Stimulated activated CD4-positive, alpha-beta T cell treated with anti-CD3 and anti-CD28 coated beads, Interleukin-12 subunit alpha, Interleukin-12 subunit beta, amount 100 ng/mL, for 48 hours (primary cell): ENCODE data around the gene PRKCH.

Experiments used
- DNase-seq, 3 donors: peaks; one replicate each; pipeline ENCODE4 v3.0.0-alpha.2; 2020; ENCODE audit warnings: low read depth in 2 of 3, low spot score in 1 of 3

The PRKCH gene

DNA sequence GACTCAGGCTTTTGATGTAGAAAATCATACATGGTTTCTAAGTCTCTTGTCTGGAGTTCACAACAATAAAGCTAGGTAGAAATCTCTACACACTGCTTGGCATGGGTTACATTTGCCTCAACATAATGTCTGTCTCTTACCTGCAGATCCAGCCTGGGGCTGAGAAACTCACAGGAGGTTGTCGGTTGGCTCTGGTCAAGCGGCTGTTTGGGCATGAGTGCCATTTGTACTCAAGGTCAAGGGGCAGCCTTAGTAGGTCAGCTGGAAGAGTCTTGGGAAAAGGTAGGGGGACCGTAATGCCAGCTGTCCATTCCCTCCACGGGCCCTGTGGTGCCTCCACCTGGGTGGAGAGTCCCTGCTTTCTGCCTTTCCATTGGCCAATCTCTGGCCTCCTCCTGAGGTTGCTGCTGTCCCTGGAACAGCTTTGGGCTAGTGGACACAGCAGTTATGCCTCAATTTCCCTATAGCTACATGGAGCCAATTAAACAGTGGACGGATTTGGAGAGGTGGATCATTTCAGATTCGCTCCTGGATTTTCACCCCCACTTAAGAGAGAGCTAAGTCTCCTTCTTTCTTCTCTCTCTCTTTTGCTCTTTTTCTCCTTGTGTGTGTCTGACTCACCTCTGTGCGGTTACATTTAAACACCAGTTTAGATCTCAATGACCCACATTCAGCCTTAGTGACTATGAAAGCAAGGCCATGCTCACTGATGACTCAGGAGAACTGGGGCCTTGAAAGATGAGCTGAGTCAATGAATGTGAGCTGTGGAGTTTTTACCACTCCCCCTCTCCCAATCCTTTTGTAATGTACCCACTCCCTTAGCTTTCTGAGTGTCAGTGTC is 241.2 kb downstream of the PRKCH start:
- DNase-seq: peak in 2 of 3 donors; percentile 40 to 43

DNA sequence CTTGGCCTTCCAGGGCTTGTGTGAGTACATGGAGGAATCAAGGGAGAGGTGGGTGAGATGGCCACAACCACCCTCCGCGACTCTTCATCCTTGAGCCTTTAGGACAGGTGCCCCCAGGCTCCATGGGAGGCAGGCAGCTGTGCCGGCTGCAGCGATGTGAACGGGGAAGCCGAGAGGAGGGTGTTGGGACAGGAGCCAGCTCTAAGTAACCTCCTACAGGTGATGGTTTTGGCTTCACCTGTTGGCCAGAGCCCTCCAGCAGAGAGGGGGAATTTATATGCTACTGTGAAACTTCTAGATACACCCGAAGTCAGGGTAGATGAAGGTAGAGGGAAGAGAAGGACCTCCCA is 241.8 kb downstream of the PRKCH start:
- no peak for DNase-seq

DNA sequence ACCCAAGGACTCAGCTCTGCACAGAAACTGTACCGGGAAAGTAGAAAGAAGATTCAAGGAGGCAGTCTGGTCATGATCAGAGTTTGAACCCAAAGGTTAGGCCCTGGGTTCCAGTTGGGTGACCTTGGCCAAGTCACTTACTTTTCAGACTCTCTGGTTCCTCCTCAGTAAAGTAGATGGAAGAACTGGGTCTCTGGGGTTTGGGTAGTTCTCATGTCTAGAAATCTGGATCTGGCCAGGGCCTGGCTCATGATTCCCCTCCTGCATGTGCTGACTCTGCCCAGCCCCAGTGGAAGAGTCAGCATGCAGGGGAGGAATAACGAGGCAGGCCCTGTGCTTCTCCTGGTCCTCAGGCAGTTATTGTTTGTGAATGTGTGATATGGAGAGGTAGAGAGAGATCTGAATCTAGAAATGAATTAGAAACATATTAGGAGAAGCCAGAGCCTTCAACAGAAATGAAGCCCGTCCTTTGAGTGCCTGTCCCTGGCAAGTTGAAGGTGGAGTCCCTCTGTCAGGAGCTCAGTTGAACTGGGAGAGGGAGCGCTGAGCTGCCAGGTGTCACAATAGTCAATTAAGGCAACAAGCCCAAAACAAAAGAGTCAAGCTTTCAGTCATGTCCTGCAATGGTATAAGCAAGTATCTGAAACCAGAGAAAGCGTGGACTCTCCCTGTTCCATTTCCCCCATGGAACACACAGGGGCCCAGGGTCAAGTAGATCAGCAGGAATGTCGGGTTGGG is 242.7 kb downstream of the PRKCH start:
- no peak for DNase-seq

DNA sequence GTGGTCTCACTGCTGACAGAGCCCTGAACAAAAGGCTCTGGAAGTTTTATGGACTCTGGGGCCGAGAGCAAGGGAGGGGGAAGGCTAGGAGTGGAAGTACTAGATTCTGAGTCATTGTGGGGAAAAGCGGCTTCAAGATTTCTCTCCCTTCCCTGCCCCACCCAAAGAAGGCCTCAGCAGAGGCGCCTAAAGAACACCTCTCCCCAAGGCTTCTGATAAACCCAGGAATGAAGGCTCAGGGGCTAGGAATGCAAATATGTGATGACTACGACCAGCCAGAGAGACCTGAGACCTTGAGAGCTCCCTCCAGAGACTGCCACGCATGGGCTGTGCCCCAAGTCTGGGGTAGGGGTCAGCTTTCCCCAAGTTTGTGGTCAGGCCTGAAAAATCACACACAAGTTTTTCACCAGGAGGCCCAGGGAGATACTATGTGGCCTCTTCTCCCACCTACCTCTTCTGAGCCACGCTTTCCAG is 243.3 kb downstream of the PRKCH start:
- DNase-seq: no peak

DNA sequence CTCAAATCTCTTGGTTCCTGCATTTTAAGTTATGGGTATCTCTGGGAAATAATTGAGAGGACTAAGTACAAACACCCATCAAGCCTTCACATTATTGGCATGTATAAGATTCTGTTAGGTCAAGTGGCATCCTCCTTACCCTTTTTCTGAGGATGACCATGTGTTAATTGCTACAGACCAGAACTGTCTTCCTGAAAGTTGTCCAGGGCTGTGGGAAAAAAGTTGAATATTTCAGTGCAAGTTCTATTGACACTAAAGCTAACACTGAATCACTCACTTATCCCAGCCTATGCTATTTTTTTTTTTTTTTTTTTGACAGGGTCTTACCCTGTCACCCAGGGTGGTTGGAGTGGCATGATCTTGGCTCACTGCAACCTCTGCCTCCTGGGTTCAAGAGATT is 243.8 kb downstream of the PRKCH start:
- no peak for DNase-seq

DNA sequence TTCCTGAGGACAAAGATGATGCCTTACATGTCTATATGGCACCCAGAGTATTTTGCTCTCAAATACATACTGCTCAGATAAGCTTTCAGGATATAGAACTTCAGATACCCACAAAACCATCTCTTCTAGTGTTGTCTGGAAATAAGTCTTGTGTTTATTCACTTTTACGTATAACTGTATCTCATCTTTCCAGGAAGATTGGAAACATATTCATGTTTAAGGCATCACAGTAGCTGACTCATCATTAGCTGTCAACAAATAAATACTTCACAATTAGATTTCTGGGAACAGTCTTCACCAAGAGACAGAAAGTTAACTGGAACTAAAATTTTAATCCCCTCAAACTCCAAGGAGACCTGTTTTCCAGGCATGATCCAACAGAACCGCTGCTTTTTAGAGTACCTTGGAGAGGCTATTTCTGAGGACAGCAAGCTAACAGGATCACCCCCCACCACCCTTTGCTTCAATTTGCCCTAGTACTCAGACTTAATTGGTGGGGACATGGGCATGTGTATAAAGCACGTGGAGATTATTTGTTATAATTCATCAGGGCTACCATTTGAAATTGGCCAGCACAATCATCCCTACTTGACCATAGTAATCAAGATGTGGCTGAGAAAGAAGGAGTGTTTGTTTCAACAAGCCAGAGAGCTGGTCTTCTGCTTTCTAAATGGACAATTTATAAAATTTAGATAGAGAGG is 244.6 kb downstream of the PRKCH start:
- no peak for DNase-seq

DNA sequence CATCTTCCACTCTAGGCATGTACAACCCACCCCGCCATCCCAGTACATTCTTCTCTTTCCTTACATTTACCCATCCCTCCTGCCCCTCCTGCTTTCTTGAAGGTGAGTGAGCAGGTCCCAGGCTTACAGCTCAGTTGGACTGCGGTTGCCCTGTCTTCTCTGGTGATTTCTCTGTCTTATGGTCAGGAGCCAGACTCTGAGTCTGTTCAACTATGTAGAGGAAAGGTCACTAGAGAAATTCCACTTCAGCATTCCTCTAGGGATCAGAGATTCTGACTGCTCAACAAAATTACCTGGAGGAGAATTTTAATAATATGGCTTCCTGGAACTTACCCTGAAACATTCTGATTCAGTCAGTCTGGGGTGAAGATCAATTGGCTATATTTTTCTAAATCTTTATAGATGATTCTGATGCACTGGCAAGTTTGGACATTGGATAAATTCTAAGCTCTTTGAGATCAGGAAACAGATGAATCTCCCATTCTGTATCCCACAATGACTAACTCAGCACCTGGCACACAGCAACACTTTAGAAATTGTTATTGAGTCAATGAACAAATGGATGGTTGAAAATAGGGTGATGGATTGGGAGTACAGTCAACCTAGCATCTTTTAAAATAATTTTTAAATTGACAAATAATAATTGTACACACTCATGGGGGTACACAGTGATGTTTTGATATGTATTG is 245.3 kb downstream of the PRKCH start:
- DNase-seq: no peak

DNA sequence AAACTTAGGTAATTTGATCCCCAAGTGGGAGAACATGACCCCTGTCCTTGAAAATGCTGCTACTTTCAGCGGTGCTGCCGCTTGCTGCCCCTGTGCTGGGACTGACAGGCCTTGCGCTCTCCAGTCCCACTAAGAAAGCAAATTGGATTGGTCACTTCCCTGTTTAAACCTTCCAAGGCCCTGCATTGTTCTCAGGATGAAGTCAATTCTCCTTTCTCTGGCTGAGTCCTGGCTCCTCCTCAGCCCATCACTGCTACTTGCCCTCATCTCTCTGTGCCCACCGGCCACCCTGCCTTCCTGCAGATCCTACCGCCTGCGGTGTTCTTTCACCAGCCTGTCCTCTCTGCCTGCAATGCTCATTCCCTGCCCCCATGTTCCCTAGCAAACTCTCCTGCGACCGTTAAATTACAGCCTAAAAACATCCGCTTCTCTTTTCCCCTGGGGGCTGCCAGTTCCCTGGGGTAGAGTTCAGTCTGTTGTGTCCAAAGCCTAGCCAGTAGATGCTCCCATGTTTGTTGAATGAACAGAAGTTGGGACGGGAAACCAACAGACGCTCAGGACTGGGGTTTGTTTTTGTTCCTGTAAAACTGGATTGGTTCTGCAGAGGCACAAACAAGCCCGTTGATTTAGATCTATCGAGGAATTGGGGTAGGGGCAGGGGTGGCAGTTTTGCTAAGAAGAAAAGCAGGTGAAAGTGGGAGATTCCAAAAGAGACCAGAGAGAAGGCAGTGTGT is 246.6 kb downstream of the PRKCH start:
- DNase-seq: no peak

DNA sequence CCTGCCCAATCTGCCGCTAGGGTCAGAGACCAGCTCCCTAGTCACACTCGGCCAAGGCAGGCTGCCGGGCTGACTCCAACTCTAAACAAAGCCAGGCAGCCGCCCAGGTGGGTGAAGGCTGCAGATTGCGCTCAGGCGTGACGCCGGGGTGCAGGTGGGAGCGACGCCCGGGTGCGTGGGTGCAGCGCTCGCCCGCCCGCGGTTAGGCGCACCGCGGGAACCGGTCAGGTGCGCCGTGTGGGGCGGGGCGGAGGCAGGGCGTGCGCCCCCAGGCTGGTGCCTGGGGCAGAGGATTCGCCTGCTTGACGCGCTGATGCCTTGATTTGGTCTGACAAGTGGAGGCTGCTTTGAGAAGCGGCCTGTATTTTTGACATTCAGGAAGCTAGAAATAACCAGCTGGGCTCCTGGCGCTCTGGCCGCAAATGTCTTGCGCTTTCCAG is 247.2 kb downstream of the PRKCH start:
- no peak for DNase-seq

DNA sequence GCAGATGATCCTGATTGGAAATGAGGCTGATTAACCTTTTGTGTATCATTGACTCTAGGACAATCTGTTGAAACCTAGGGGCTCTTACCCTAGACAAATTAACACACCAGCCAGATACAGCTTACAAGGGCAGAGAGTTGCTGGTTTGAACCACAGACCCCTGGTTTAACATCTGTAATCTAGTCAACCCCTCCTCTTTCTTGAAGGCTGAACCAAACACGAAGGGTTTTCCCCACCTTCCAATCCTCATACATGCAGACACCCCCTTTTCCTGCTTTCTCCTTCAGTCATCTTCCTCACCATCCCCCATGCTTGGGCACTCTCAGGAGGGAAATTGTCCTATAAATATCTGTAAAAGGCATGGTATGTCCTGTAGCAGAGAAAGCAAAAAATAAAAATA is 247.9 kb downstream of the PRKCH start:
- DNase-seq: no peak

DNA sequence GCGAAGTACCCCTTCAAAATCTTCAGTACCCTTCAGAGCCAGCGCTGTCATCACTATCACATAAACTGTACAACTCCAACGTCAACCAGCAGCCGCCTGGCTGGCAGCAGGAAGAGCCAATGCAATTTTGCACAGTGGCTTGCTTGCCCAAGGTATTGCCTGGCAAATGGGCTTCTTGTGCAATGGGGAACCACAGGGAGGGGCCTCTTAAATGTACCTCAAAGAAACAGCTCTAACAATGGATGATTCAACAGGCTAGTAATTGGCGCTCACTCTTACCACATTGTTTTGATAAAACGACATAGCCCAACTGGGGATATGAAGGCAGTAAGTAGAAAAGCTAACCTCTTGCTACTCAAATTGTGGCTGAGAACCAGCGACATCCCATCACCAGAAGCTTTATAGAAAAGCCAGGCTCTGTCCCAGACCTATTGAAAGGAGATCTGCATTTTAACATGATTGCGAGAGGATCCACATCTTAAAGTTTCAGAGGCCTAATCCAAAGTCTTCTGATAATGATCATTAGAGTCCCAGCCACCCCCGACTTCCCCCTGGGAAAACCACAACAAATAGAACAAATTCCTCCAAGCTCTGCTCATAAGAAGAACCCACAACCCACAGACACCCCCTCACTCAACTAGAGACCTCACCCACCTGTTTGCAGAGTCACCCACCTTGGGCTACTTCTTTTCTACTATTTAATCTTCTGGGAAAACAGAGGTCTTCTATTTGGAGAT is 248.6 kb downstream of the PRKCH start:
- no peak for DNase-seq

DNA sequence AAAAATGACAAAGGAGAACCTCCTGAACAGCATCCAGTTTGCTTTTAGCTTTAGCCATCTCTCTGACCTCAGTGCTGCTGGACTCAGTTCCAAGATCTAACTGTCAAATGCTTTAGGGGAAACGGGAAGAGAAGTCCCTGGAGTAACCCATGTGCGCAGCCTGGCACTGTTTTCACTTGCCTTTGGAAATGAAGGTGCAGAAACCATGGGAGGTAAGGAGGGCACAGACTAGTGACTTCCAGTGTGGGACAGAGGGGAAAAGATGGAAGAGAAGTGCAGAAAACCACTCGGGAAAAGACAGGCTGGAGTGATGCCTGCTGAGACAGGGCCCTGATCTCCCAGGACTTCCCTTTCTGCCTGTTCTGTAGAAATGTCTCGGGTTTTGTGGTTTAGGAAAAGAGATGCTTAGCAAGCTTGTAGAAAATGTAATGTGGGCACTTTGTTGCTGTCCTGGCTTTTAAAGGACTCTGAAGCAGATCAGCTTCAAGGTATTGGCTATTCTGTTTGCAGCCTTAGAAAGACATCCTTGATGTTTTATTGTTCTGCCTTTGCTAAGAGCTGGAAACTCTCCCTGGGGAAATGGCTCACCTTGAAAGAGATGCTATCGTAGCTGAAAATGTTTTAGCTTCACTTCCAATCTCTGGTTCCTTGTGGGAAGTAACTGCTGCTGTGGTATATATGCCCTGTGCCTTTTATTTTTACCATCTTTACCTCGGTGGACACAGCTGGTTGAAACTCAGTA is 249.3 kb downstream of the PRKCH start:
- DNase-seq: no peak

DNA sequence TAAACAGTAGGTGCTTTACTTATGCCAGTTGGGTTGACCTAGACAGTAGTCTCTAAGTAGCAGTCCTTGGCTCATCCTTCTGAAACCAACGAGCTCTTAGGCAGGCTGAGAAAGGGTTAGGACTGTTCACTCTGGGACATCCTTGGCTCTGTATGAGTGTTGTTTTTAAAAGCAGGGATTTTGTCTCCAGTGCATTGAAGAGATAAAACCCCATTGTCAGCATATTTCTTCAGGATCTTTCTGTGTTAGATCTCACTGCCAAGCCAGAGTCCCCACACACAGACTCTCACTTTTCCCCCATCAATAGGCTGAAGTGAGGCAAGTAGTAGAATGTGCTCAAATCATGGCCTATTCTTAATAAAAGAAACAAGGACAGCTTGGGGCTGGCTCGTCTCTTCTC is 250.5 kb downstream of the PRKCH start:
- no peak for DNase-seq

DNA sequence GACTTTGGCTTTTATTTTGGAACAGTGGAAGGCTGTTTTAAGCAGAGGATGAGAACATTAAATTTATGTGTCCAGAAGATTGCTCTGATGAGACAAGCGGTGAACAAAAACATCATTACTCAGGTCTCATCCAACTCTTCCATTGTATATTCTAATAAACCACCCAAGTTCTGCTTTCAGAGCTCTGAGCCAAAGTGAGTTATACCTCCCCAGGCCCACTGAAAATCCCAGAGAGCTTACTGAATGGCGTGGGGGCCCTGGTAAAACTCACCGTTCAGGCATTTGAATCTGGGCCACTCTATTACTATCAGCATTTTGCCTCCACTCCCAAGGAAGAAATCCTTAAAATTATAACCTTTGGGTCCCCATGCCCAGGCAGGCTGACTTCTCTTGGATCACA is 251.9 kb downstream of the PRKCH start:
- DNase-seq: no peak

DNA sequence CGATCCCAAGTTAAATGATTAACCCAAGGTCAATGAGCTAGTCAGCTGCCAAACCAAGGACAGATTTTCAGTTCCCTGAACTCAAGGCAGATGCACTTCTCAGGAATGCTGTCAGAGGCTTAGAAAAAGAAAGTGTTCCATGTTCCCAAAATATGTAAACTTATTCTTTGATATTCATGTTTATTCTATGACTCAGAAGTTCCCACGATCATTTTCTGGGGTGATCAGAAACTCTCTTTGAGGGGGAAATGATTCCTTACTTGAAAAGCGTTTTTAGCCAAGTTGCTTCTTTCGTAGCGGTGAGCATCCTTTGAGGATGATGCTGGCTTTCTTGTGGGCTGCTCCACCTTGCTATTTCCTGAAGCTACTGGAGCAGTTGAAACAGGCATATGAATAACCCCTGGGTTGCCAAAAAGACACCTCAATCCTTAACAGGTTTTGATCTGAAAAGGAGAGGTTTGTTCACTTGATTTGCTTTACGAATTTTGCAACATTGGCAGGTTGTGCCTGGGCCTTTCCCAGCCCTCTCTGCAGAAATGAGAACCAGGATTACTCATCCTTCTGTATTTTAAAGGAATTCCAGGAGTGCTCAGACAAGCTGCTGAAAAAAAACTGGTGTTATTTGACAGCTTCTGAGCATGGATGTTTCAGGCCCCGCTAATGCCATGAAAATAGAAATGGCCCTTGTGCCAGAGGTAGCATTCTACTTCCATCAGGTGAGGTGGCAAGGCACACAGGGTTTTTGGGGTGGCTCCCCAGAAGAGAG is 252.6 kb downstream of the PRKCH start:
- no peak for DNase-seq

DNA sequence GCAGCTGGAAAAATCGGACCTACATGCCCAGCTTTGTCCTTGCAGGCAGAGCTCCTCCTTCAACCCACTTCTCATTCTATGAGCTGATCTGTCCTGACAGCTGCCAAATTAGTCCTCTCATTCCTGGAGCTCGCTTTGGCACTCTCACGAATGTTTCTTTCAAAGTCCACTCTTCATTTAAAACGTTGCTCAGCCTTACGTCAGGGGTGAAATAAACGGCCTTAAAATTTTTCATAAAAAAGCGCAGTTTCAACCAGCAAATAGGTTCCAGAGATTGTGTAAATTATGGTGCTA is 253.1 kb downstream of the PRKCH start:
- no peak for DNase-seq

DNA sequence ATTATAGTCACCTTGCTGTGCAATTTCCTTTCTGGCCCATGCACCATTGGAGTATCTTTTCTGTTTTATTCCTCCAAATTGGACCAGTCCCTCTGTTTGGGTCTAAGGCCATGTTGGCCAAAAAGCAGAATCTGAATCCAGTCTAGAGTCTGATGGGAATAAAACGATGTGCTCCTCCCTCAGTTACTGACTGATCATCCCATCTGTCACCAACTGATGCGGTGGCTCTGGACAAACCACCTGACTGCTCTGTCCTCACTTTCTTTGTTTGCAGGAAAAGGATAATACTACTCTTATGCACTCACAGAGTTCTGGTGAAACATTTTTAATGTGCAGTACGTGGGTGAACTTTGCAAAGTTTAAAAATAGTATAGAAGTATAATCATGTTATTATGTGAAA is 253.7 kb downstream of the PRKCH start:
- no peak for DNase-seq

DNA sequence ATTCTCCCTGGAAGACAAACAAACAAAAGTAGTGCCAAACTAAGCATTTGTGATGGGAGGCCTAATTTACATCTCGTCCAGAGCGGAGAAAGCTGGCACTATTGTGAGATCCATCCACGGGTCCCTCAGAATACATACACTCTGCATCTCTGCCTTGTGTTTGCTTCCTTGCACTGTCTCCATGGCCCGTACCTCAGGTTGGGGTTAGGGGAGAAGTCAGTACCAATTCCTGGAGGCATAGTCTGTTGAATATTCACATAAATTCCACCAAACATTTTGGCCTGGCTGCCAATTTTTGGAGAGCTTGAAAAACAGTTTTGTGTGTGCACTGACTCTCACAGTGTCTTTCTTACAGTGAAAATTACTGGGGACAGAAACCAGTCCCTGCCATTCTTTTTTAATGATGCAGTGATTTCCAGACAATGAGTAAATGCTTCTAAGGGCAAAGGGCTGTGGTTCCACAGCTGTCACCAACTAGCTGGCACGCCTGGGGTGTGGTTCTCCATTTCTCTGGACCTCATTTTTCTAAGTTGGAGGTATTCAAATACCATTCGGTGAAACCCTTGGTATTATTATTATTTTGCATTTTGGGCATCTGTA is 254.3 kb downstream of the PRKCH start:
- DNase-seq: no peak
